ENCODE measurements around the gene THSD4.

GRCh38 chr15:71312731-71313460, 197.6 kb downstream of the THSD4 start:
- TF ChIP-seq, protein P1, sequence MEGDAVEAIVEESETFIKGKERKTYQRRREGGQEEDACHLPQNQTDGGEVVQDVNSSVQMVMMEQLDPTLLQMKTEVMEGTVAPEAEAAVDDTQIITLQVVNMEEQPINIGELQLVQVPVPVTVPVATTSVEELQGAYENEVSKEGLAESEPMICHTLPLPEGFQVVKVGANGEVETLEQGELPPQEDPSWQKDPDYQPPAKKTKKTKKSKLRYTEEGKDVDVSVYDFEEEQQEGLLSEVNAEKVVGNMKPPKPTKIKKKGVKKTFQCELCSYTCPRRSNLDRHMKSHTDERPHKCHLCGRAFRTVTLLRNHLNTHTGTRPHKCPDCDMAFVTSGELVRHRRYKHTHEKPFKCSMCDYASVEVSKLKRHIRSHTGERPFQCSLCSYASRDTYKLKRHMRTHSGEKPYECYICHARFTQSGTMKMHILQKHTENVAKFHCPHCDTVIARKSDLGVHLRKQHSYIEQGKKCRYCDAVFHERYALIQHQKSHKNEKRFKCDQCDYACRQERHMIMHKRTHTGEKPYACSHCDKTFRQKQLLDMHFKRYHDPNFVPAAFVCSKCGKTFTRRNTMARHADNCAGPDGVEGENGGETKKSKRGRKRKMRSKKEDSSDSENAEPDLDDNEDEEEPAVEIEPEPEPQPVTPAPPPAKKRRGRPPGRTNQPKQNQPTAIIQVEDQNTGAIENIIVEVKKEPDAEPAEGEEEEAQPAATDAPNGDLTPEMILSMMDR (IDR thresholded peaks at IDR 0.05), result no peak
- TF ChIP-seq EP300 (IDR thresholded peaks at IDR 0.05), result no peak

Data from suprapubic skin (tissue), 3 donors.